COLO668 (cell line): Measurements from ENCODE around the gene SPTBN1.

Experiments
- DNase-seq: peaks from one replicate; lab custom pipeline; 2025; ENCODE audit not compliant: unreplicated experiment; lab: John Stamatoyannopoulos, UW

SPTBN1 gene

GRCh38 chr2:54646170-54646927 lies 190.2 kb downstream of the SPTBN1 start:
- no peak for DNase-seq

- DNase-seq: no peak
These were observed 192.1 kb downstream of the SPTBN1 start for GRCh38 chr2:54648256-54648655.

DNA sequence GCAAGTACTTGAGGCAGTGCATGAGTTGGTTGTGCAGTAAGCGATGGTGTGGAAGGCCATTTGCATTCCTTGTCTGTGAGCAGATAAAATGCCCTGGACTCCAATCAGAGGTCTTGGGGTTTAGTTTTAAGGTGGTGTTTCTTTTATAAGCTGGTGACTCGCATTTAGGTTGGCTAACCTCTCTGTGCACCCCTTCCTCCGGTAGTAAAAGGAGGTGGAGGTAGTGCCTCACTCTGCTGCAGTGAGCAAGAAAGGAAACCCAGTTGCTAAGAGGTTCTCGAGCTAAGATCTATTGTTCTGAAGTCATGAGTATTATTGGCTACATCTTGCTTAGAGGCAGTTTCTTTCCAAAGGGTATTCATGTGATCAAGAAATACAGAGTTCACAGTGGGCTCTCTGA lies 193.1 kb downstream of the SPTBN1 start:
- no peak for DNase-seq

GRCh38 chr2:54649633-54650032 lies 193.5 kb downstream of the SPTBN1 start:
- no peak for DNase-seq

DNA sequence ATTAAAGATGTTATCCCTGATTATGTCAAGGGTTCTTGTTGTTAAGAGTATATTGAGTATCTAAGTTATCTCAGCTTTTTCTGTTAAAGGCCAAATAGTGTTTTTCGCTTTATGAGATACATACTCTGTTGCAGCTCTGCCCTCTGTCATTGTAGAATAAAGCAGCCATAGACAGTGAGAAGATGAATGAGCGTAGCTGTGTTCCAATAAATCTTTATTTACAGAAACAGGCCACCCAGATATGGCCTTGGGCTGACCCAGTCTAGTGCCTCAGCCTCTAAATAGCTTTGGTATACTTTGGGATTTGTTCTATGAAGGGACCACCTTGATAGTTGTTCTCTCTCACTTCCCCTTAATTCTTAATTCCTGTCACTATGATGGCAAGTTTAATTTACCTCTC lies 194.5 kb downstream of the SPTBN1 start:
- no peak for DNase-seq

DNA sequence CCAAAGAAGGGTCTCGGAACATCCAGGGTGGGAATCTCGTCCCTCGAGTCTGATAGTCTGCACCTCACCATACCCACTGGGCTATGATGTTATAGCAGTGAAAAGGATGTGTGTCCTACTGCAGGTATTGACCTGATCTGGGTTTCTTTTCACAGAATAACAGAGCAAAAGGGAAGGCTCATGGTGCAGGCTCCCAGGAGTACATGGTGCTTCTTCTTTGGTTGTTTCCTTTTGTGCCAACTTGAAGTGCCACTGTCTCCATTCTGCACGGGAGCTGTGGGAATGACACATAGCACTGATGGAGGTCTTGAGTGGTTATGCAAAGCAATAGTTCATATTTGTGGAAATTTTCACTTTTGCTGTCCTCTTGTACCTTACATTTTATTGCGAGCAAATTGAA lies 195.2 kb downstream of the SPTBN1 start:
- DNase-seq: no peak

- no peak for DNase-seq
These were observed 196.4 kb downstream of the SPTBN1 start for GRCh38 chr2:54652540-54652939.

GRCh38 chr2:54653572-54654204 lies 197.6 kb downstream of the SPTBN1 start:
- DNase-seq: no peak

GRCh38 chr2:54655046-54655809 lies 199.1 kb downstream of the SPTBN1 start:
- DNase-seq: no peak

GRCh38 chr2:54656863-54657262 lies 200.7 kb downstream of the SPTBN1 start:
- no peak for DNase-seq

- peak; percentile 52 for DNase-seq
These were observed 201.5 kb downstream of the SPTBN1 start for GRCh38 chr2:54657664-54658083.

GRCh38 chr2:54658564-54659071 lies 202.5 kb downstream of the SPTBN1 start:
- no peak for DNase-seq

GRCh38 chr2:54659527-54659926 lies 203.4 kb downstream of the SPTBN1 start:
- no peak for DNase-seq

- DNase-seq: no peak
These were observed 204.6 kb downstream of the SPTBN1 start for GRCh38 chr2:54660752-54661151.

GRCh38 chr2:54663424-54664030 lies 207.4 kb downstream of the SPTBN1 start:
- DNase-seq: no peak

DNA sequence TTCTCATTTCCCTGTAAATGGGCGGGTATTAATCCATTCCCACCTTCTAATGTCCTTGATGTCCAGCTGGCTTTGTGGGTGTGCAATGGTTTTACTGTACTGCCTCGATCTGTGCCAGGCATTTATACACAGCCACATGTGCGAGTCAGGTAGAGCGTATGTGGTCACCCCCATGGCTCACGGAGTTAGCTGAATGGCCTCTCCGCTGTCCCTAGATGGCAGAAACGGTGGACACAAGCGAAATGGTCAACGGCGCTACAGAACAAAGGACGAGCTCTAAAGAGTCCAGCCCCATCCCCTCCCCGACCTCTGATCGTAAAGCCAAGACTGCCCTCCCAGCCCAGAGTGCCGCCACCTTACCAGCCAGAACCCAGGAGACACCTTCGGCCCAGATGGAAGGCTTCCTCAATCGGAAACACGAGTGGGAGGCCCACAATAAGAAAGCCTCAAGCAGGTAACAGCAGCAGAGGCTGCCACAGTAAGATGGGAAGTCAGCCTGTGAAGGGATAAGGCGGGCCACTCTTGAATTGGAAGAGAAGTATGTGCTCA lies 208.2 kb downstream of the SPTBN1 start:
- no peak for DNase-seq

DNA sequence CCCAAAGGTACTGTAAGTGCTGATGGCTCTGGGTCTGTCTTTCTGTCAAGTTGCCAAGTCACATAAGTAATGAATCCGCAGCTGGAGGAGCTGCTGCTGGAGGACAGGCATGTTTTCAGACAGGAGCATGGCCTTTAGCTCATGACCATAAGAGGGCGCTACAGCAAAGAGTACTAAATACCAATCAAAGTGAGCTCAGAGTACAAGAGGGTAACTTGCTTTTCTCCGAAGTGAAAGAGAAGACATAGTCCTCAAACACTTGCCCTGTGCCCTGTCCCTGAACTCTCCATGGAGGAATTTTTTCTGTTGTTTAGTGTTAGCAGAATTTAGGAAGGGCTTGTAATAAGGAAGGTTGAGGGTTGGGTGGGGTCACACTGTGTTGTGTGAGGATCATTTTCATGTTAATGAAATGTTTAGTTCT lies 209.3 kb downstream of the SPTBN1 start:
- DNase-seq: peak; percentile 31

DNA sequence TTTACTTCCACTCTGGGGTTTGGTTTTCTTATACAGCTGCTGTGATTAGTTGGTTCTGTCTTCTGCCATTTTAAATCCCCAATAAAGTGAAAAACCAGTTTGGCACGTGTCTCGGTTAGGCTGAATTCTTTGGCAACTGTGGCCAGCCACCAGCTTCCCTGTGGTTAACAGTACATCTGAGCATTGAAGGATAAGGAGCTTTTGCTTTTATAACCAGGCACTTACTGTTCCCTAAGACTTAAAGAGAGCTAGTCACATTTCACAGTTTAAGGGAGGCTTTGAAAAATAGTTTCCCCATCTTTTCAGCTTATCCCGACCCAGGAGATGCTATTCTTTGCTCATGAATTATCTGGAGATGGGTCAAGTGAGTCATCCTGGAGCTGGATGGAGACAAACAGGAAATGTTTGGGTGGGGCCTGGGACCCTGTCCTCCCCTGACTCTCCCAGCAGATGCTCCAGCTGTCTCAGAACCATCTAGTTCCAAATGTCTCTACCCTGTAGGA lies 210.1 kb downstream of the SPTBN1 start:
- no peak for DNase-seq

- DNase-seq: no peak
These were observed 210.6 kb downstream of the SPTBN1 start for GRCh38 chr2:54666634-54667265.

DNA sequence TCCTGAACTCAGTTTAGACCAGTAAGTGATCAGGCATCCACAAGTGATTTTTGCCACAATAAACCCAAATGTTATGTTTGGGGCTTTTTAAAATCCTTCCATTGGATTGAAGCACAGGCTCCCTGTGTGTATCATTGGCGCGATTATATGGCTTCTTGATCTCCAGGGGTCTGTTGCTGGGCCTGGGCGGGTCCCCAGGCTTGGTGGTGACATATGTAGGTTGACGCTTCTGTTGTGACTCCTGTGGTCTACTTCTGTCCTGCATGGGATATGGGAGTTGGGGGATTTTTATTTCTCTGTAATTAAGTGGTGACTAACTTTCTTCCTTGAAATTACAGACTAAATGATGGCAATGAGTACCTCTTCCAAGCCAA lies 211.1 kb downstream of the SPTBN1 start:
- no peak for DNase-seq
